GM19372 (cell line): ENCODE measurements around the gene PHYKPL.
"Not testable (repeated sequence)": the region's sequence is repeated elsewhere in the genome, so short reads cannot be mapped to it uniquely, and the experiment has no call there.

Source experiments
- ATAC-seq: cut with Tn5 transposase; IDR thresholded peaks from one replicate; pipeline ENCODE4 v1.9.1; 2021; ENCODE audit warnings: mild to moderate bottlenecking, low read depth, moderate library complexity; ENCODE audit not compliant: unreplicated experiment

The PHYKPL gene

GRCh38 chr5:178266581-178266980 lies 34.0 kb upstream of the PHYKPL start:
- ATAC-seq: no peak

GRCh38 chr5:178265746-178266145 lies 33.1 kb upstream of the PHYKPL start:
- ATAC-seq: no peak

DNA sequence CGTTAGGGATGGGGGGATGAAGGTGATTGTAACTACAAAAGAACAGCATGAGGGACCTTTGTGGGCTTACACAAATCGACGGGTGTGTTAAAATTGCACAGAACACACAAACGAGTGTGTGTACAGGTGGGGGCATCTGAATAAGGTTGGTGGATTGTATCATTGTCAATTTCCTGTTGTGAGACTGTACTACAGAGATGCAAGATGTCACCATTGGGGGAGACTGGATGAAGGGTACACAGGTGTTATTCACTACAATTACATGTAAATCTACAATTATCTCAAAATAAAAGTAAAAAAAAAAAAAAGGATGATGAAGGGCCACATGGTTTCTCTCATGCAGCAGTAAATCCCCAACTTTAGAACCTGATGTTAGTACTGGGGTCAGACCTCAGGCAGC lies 31.4 kb upstream of the PHYKPL start:
- ATAC-seq: no peak

GRCh38 chr5:178261666-178262600 lies 29.3 kb upstream of the PHYKPL start:
- no peak for ATAC-seq

DNA sequence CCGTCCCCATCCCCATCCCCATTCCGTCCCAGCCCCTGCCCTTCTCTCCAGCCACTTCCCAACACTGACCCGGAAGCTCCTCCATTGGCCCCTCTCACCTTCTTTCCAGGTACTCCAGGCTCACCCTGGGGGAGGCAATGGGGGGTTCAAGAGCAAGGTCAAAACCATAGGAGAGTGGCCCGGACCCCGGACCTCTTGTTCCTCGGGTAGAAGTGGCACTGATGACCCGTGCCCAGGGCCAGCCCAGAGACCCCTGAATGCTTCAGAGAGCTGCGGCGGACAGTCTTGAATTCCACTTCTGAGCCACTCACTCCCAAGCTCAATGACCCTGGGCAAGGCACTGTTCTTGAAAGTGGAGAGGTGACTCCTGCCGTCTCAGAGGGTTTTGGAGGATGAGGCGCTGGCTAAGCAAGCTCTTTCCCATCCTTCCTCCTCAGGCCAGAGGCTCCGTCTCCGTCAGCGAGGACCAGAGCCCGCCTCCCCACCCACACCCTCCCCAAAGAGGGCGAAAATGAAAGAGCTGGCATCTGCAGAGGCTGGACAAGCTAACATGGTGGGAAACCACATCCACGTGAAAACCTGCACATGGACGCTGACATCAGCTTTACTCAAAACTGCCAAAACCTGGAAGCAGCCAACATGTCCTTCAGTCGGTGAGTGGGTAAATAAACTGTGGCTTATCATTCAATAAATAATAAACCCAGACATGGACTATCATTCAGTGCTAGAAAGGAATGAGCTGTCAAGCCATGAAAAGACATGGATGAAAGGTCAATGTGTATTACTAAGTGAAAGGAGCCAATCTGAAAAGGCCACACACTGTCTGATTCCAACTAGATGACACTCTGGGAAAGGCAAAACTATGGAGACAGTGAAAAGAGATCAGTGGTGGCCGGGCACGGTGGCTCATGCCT lies 27.3 kb upstream of the PHYKPL start:
- no peak for ATAC-seq

GRCh38 chr5:178257650-178258049 lies 25.0 kb upstream of the PHYKPL start:
- ATAC-seq: no peak

DNA sequence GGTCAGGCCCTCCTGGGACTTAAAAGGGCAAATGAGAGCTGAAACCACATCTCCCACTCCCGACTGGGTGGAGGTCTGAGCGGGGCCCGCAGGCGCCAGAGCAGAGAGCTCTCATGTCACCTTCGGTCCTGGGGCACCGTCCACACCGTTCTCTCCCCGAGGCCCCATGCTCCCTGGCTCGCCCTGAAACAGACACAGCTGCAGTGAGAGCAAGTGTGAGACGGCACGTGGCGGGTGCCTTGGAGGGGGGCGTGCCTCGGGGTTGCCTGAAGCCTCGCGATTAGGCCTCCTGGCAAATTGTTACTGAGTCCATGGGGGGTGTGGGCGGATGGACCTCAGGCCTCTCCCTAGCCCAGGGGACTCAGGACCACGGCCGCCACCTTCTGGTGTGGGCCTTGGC lies 24.1 kb upstream of the PHYKPL start:
- no peak for ATAC-seq

- not testable (repeated sequence) for ATAC-seq
These were observed 21.0 kb upstream of the PHYKPL start for GRCh38 chr5:178253632-178254031.

GRCh38 chr5:178252258-178252657 lies 19.7 kb upstream of the PHYKPL start:
- ATAC-seq: no peak

DNA sequence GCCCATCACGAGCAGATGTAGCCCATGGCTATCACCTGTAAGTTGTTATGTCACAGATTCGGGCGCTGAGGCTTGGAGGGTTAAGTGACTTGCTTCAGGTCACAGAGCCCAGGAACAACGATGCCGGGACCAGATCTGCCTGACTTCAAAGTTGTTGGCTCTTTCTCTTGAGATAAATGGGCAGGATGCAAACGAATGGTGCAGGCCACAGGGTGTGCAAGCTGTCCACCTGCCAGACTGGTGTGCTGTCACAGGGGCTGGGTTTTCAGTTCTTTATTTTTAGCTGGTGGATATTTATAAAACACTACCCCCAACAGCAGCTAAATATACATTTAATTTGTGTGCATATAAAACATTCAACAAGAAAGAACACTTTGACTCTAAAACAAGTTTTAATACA lies 17.7 kb upstream of the PHYKPL start:
- ATAC-seq: no peak

DNA sequence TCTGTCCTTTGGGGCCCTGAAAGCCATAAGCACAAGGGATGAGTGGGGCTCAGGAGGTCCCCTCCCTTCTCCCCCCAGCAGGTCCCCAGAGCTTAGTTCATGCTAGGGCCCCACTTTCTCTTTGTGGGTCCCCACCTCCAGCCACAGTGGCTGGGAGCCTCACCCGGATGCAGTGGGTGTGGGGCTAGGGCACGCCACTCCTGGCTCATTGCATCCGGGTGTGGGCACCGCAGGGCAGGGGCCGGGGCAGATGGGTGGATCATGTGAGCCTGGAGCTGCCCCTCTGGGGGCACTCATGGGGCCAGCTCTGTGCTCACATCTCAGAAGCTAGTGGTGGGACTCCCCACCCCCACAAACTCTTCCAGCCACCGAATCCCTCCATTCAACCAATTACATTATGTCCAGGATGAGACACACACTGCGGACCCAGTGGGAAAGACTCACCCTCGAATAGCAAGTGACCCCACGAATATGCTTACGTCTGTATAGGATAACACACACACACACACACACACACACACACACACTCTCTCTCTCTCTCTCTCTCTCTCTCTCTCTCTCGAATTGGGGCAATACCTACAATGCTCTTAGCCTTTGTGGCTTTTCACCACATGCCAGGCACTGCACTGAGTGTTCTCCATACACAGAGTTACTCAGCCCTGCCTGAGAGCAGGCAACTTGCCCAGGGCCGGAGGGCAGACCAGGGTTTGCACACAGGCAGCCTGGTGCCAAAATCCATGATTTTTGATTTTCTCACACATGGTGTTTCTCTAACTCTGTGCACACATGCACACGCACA lies 16.8 kb upstream of the PHYKPL start:
- ATAC-seq: no peak

- no peak for ATAC-seq
These were observed 16.1 kb upstream of the PHYKPL start for GRCh38 chr5:178248750-178249149.

GRCh38 chr5:178247481-178248456 lies 15.2 kb upstream of the PHYKPL start:
- ATAC-seq: no peak

GRCh38 chr5:178246624-178247279 lies 14.2 kb upstream of the PHYKPL start:
- no peak for ATAC-seq

DNA sequence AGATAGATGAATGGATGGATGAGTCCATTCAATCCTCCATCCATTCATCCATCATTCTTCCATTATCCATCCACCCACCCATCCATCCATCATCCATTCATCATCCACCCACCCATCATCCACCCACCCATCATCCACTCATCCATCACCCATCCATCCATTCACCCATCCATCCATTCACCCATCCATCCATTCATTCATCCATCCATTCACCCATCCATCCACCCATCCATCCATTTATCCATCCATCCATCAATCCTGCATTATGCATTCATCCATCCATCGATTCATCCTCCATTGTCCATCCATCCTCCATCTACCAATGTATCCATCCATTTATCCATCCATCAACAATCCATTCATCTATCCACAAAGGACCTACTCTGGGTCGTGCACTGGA lies 12.8 kb upstream of the PHYKPL start:
- ATAC-seq: no peak

DNA sequence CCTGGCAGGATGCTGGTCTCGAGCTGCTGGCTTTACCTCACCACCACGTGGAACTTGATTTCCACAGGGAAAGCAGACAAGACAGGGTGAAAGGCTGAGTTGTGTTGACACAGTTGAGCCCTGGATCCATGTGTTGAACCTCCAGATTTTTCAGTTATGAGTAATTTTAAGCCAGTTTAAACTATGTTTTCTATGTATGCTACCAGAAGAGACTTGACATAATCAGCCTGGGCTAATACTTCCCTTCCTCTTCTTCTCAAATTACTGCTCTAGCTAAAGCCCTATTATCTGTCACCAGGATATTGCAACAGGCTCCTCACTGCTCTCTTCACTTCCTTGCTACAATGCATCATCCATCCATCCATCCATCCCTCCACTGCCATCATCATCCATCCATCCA lies 12.0 kb upstream of the PHYKPL start:
- no peak for ATAC-seq

GRCh38 chr5:178242416-178242815 lies 9.8 kb upstream of the PHYKPL start:
- no peak for ATAC-seq

GRCh38 chr5:178241688-178242231 lies 9.2 kb upstream of the PHYKPL start:
- ATAC-seq: no peak

DNA sequence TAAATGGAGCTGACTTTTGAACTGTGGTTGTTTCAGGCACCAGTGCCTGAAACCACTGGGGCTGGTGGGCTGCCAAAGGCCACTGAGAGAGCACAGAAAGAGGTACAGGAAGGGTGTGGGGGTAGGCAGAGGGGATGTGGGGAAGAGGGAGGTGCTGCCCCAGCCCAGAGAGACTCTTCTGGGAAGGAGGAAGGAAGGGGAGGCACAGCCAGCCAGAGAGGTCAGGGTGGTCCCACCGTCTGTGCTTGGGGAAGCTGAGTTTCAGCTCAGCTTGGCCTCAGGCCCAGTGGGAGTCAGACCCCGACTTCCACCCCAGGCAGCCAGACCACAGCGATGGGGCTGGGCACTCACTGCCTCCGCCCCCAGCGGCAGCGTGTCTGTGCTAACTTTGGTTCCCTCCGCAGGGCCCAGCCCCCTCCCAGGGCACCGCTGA lies 8.6 kb upstream of the PHYKPL start:
- ATAC-seq: no peak
